HepG2 (cell line): ENCODE data around the gene PDZD7. TPM values are rescaled to one million over a fixed set of nuclear protein-coding genes. Genes with fewer than 3 reads are reported as not detected.

Experiments
- ATAC-seq: fragments of 200-7000 bp; cut with Tn5 transposase; 3 replicates; pipeline ENCODE4 v1.9.1; 2020; ENCODE audit warnings: mild to moderate bottlenecking, moderate library complexity
- BruUV-seq: library from RNA; stranded (reverse); fragments of 400-500 nt; replicated peaks from 2 replicates; lab custom pipeline; 2021; lab: Mats Ljungman, UMichigan
- CTCF ChIA-PET: fragments of 300-600 bp; formaldehyde crosslinking; extraction: SDS; loops from one replicate; lab custom pipeline; 2021; ENCODE audit warnings: low total read pairs, inconsistent platforms, low intra/inter-chr PET ratio; lab: Yijun Ruan, JAX
- POLR2A ChIA-PET: fragments of 350-600 bp; sonication (Branson Sonifier 250); formaldehyde crosslinking; loops from one replicate; lab custom pipeline; 2020; ENCODE audit warnings: antibody characterized with exemption, inconsistent platforms; lab: Yijun Ruan, JAX
- DNase-seq: peaks from one replicate; pipeline ENCODE4 v3.0.0-alpha.2; 2015; ENCODE audit warnings: low spot score
- FAIRE-seq: peaks from 3 replicates; lab custom pipeline; 2011; peaks lifted over from hg19 to GRCh38; lab: Jason Lieb, UNC
- H2AFZ ChIP-seq: one replicate; pipeline ENCODE4 v1.6.1; 2011; ENCODE audit warnings: low read length, inconsistent platforms
- H3K27ac ChIP-seq: fragments of 300-600 bp; 3 replicates; pipeline ENCODE4 v1.8.0; 2011; ENCODE audit warnings: mixed run types, mild to moderate bottlenecking, mixed read lengths, low read length, inconsistent platforms; ENCODE audit not compliant: insufficient read depth; ENCODE audit errors: extremely low read length
- H3K27me3 ChIP-seq, 2 experiments: fragments of 200-600 bp in 1 of 2; 2 replicates in 1 of 2; 3 replicates in 1 of 2; pipeline versions ENCODE4 v1.6.0 to v1.8.0; 2011; ENCODE audit warnings: low read length in 2 of 2, mild to moderate bottlenecking in 2 of 2, moderate library complexity in 2 of 2, inconsistent platforms in 1 of 2; ENCODE audit not compliant: insufficient read depth in 2 of 2, control insufficient read depth in 1 of 2
- H3K36me3 ChIP-seq, 2 experiments: fragments of 200-600 bp in 1 of 2; replicated peaks in 1 of 2; 2 replicates in 1 of 2; 3 replicates in 1 of 2; pipeline versions ENCODE4 v1.5.1 to v1.8.0; 2011; ENCODE audit warnings: low read length in 2 of 2, inconsistent platforms in 1 of 2; ENCODE audit not compliant: insufficient read depth in 2 of 2, control insufficient read depth in 1 of 2
- H3K4me1 ChIP-seq: 2 replicates; pipeline ENCODE4 v1.5.1; 2012; ENCODE audit warnings: low read length, inconsistent platforms; ENCODE audit not compliant: insufficient read depth
- H3K4me2 ChIP-seq: 2 replicates; pipeline ENCODE4 v1.6.0; 2011; ENCODE audit warnings: low read depth, low read length, inconsistent platforms
- H3K4me3 ChIP-seq, 3 experiments: fragments of 200-600 bp in 1 of 3; sonication (generic), shearing (Covaris generic) in 1 of 3; replicated peaks in 1 of 3; 2 replicates each; pipeline ENCODE4 v1.5.1; 2011 to 2016; ENCODE audit warnings: low read length in 3 of 3, inconsistent platforms in 2 of 3, low read depth in 2 of 3, mild to moderate bottlenecking in 2 of 3, control low read depth in 1 of 3, mixed read lengths in 1 of 3; ENCODE audit not compliant: insufficient read depth in 1 of 3
- H3K79me2 ChIP-seq: one replicate; pipeline ENCODE4 v1.6.1; 2011; ENCODE audit warnings: low read length, inconsistent platforms; ENCODE audit not compliant: insufficient read depth
- H3K9ac ChIP-seq: 2 replicates; pipeline ENCODE4 v1.6.0; 2011; ENCODE audit warnings: mild to moderate bottlenecking, low read depth, low read length, inconsistent platforms; ENCODE audit not compliant: insufficient read depth
- H3K9me3 ChIP-seq: 2 replicates; pipeline ENCODE4 v1.5.1; 2012; ENCODE audit warnings: mild to moderate bottlenecking, low read length
- H4K20me1 ChIP-seq: 2 replicates; pipeline ENCODE4 v1.6.0; 2011; ENCODE audit warnings: inconsistent platforms, mild to moderate bottlenecking, low read length, moderate library complexity; ENCODE audit not compliant: insufficient read depth
- BRCA1 ChIP-seq: sonication (generic); formaldehyde crosslinking; IDR thresholded peaks from 2 replicates; pipeline ENCODE4 v1.4.0; 2020; ENCODE audit warnings: missing genetic modification reagents
- BRF2 ChIP-seq: sonication (generic); formaldehyde crosslinking; IDR thresholded peaks from 2 replicates; pipeline ENCODE4 v1.8.1; 2022; ENCODE audit warnings: mild to moderate bottlenecking, missing genetic modification reagents
- CCDC6 ChIP-seq: sonication (generic); formaldehyde crosslinking; IDR thresholded peaks from 2 replicates; pipeline ENCODE4 v1.8.1; 2022; ENCODE audit warnings: mild to moderate bottlenecking, missing genetic modification reagents, moderate library complexity
- DR1 ChIP-seq: sonication (generic); formaldehyde crosslinking; IDR thresholded peaks from 2 replicates; pipeline ENCODE4 v1.8.0; 2021; ENCODE audit warnings: mild to moderate bottlenecking, missing genetic modification reagents, inconsistent platforms
- ELK4 ChIP-seq: sonication (generic); formaldehyde crosslinking; IDR thresholded peaks from 2 replicates; pipeline ENCODE4 v1.9.0; 2021; ENCODE audit warnings: missing genetic modification reagents, borderline replicate concordance
- HMGXB4 ChIP-seq, 2 experiments: sonication (generic) in 1 of 2; formaldehyde crosslinking in 1 of 2; IDR thresholded peaks; 2 replicates each; pipeline versions ENCODE4 v1.4.0 to v1.6.1; 2018 to 2020; ENCODE audit warnings: missing genetic modification reagents in 2 of 2, borderline replicate concordance in 1 of 2, low read depth in 1 of 2, mild to moderate bottlenecking in 1 of 2, missing biosample characterization in 1 of 2
- MAZ ChIP-seq, 2 experiments: sonication (generic) in 1 of 2; formaldehyde crosslinking in 1 of 2; IDR thresholded peaks; 2 replicates each; pipeline versions ENCODE4 v1.5.0 to v1.6.1; 2012 to 2020; ENCODE audit warnings: low read depth in 2 of 2, mild to moderate bottlenecking in 2 of 2, borderline replicate concordance in 1 of 2, improper control_type of control experiment in 1 of 2, low read length in 1 of 2, missing genetic modification reagents in 1 of 2, moderate library complexity in 1 of 2
- MED13 ChIP-seq: sonication (generic); formaldehyde crosslinking; IDR thresholded peaks from 2 replicates; pipeline ENCODE4 v1.5.0; 2020; ENCODE audit warnings: missing genetic modification reagents
- ZNF224 ChIP-seq: sonication (generic); formaldehyde crosslinking; IDR thresholded peaks from 2 replicates; pipeline ENCODE4 v1.5.0; 2020; ENCODE audit warnings: mild to moderate bottlenecking, missing genetic modification reagents
- ZNF333 ChIP-seq: sonication (generic); formaldehyde crosslinking; IDR thresholded peaks from 2 replicates; pipeline ENCODE4 v1.4.0; 2020; ENCODE audit warnings: mild to moderate bottlenecking, missing genetic modification reagents, borderline replicate concordance
- ZNF430 ChIP-seq: sonication (generic); formaldehyde crosslinking; IDR thresholded peaks from 2 replicates; pipeline ENCODE4 v1.9.0; 2021; ENCODE audit warnings: mild to moderate bottlenecking, missing genetic modification reagents
- ZNF550 ChIP-seq: sonication (generic); formaldehyde crosslinking; IDR thresholded peaks from 2 replicates; pipeline ENCODE4 v1.4.0; 2020; ENCODE audit warnings: mild to moderate bottlenecking, missing genetic modification reagents, borderline replicate concordance
- ZNF580 ChIP-seq: IDR thresholded peaks from 2 replicates; pipeline ENCODE4 v1.6.1; 2016; ENCODE audit warnings: low read depth, borderline replicate concordance
- WGBS: methylation state at CpG from one replicate; pipeline ENCODE4 v1.1.6; 2017; ENCODE audit warnings: low lambda C conversion rate; 5-methylcytosine and 5-hydroxymethylcytosine counted together
- in situ Hi-C: cut with HindIII; loops from 2 replicates; pipeline ENCODE4 v1.10.0; 2017; ENCODE audit warnings: low pct_unique_long_range_greater_than_20kb; ENCODE audit not compliant: extremely low pct_ligation_motif_present
- intact Hi-C: fragments of 100-400 bp; cut with micrococcal nuclease; formaldehyde crosslinking; loops from one replicate; pipeline ENCODE4 v1.10.0; 2022; ENCODE audit not compliant: unreplicated experiment
- polyA plus RNA-seq, 8 experiments: library from polyadenylated mRNA; depleted of rRNA in 3 of 8; stranded (reverse) in 7 of 8; unstranded in 1 of 8; fragments of >200 nt; fragmentation: Illumina TruSeq in 4 of 8; extraction: Trizol in 4 of 8; gene quantifications; 2 replicates each; pipeline versions ENCODE4 v1.2.1 to v1.2.3, GENCODE V29; 2011 to 2016; ENCODE audit warnings: low read depth in 4 of 8, missing spikeins in 1 of 8, mixed read lengths in 1 of 8; ENCODE audit not compliant: insufficient read depth in 1 of 8
- total RNA-seq, 5 experiments: library from RNA; depleted of rRNA; stranded (reverse); fragments of >200 nt; fragmentation: Illumina TruSeq; extraction: Trizol; gene quantifications; 2 replicates each; pipeline ENCODE4 v1.2.3, GENCODE V29; 2016; ENCODE audit warnings: low read depth in 1 of 5
- TF ChIP-seq, protein P1 (sequence below): sonication (generic); formaldehyde crosslinking; IDR thresholded peaks from 2 replicates; pipeline ENCODE4 v1.8.1; 2023; ENCODE audit warnings: mild to moderate bottlenecking, missing genetic modification reagents

Gene PDZD7
- total and polyA plus RNA-seq, 2 of the 13 experiments (the other 11 are each of a cell fraction or from before 2014, with no cell fraction given) = 0.58 to 0.73 TPM

GRCh38 chr10:101018600-101019439 is 12.1 kb downstream of the PDZD7 start:
- no TSS peak for BruUV-seq
- no peak overlapping the region for H3K27ac ChIP-seq
- ChIA-PET CTCF (interaction anchor here (1.1 to 2.1 kb wide), 2 partner anchors 22 to 48 kb away, joined by 3 to 7 read pairs; no protein-coding TSS in a partner anchor), POLR2A (interaction anchor here (0.9 to 6.0 kb wide), 12 partner anchors 10 to 49 kb away, joined by 3 to 56 read pairs (median 5); partner anchors contain the start of genes LZTS2, PDZD7 and SFXN3)
- H3K27me3 ChIP-seq = peaks cover 1 to 13% of the 10 kb centered on the region in 2 experiments; a peak in 2 of 5 replicates
- ATAC-seq (peak; percentile 91), DNase-seq (peak; percentile 72), FAIRE-seq (no peak)
- H2AFZ ChIP-seq = no peak overlapping the region
- in situ Hi-C loops (no loop called here), intact Hi-C loops (loop anchor here (2.0 kb wide), 1 partner anchor 48 kb away; no protein-coding TSS in a partner anchor)
- H3K4me1 ChIP-seq = peaks cover 34% of the 10 kb centered on the region
- no peaks in the 10 kb centered on the region for H3K36me3 ChIP-seq
- 13% methylated on average over 3 of the region's 45 CpGs for WGBS
- H3K4me2 ChIP-seq = peak overlapping the region; percentile 95
- no peaks in the 10 kb centered on the region for H4K20me1 ChIP-seq
- H3K9me3 ChIP-seq = no peaks in the 10 kb centered on the region
- H3K4me3 ChIP-seq = peak overlapping the region; percentile 25 to 69 (median 55); a peak in 5 of 6 replicates
- peak overlapping the region; percentile 52 for H3K9ac ChIP-seq
- no peaks in the 10 kb centered on the region for H3K79me2 ChIP-seq
- TF ChIP-seq ZNF430 (CRISPR knock-in tag) (0 out of 2 replicates have a peak, but pooled peaks have one; percentile 29), CCDC6 (CRISPR knock-in tag) (no peak; the same call in 1 of the 2 replicates), ZNF224 (no peak), ZNF550 (CRISPR knock-in tag) (no peak), BRF2 (CRISPR knock-in tag) (0 out of 2 replicates have a peak, but pooled peaks have one; percentile 35), DR1 (CRISPR knock-in tag) (peak; percentile 16; the same call in 1 of the 2 replicates), ZNF580 (0 out of 2 replicates have a peak, but pooled peaks have one; percentile 56), ZNF333 (peak; percentile 87; the same call in 1 of the 2 replicates), MAZ (IDR thresholded peaks at IDR 0.05; ENCODE audit: borderline replicate concordance, low read depth, low read length) (no peak), MAZ (CRISPR knock-in tag; IDR thresholded peaks at IDR 0.05; ENCODE audit: low read depth) (peak; percentile 80), MED13 (CRISPR knock-in tag) (no peak), ELK4 (no peak), HMGXB4 (CRISPR knock-in tag; IDR thresholded peaks at IDR 0.05; ENCODE audit: borderline replicate concordance in 1 of 2, low read depth in 1 of 2) (peak; percentile 97), BRCA1 (CRISPR knock-in tag) (no peak)
- TF ChIP-seq, protein P1, sequence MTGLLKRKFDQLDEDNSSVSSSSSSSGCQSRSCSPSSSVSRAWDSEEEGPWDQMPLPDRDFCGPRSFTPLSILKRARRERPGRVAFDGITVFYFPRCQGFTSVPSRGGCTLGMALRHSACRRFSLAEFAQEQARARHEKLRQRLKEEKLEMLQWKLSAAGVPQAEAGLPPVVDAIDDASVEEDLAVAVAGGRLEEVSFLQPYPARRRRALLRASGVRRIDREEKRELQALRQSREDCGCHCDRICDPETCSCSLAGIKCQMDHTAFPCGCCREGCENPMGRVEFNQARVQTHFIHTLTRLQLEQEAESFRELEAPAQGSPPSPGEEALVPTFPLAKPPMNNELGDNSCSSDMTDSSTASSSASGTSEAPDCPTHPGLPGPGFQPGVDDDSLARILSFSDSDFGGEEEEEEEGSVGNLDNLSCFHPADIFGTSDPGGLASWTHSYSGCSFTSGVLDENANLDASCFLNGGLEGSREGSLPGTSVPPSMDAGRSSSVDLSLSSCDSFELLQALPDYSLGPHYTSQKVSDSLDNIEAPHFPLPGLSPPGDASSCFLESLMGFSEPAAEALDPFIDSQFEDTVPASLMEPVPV (CRISPR knock-in tag) = peak; percentile 75; the same call in 1 of the 2 replicates
